Sigmoid colon (tissue), 4 donors: ENCODE results near the gene RNASET2.
"Not testable (repeated sequence)": the region's sequence is repeated elsewhere in the genome, so short reads cannot be mapped to it uniquely, and the experiment has no call there.

ENCODE experiments used
- CTCF ChIP-seq, 4 experiments: fragments of 450-650 bp in 3 of 4; fragments of 200-600 bp in 1 of 4; IDR thresholded peaks; one replicate each; pipeline ENCODE4 v1.5.1; 2016 to 2019; ENCODE audit warnings: antibody characterized with exemption in 4 of 4, mild to moderate bottlenecking in 3 of 4, moderate library complexity in 2 of 4
- EP300 ChIP-seq, 4 donors: sonication (generic); formaldehyde crosslinking; IDR thresholded peaks; one replicate each; pipeline ENCODE4 v1.6.1; 2017; ENCODE audit warnings: antibody characterized with exemption in 4 of 4
- POLR2A ChIP-seq, 2 donors: fragments of 450-650 bp; IDR thresholded peaks; one replicate each; pipeline ENCODE4 v1.6.1; 2016; ENCODE audit warnings: antibody characterized with exemption in 2 of 2, mild to moderate bottlenecking in 2 of 2, moderate library complexity in 2 of 2
- POLR2AphosphoS5 ChIP-seq, 4 donors: sonication (generic); formaldehyde crosslinking; IDR thresholded peaks; one replicate each; pipeline ENCODE4 v1.6.1; 2017; ENCODE audit warnings: antibody characterized with exemption in 4 of 4

GRCh38 chr6:166950892-166951669 lies 5.3 kb downstream of the RNASET2 start:
- TF ChIP-seq POLR2A, POLR2AphosphoS5, EP300 (IDR thresholded peaks at IDR 0.05): not testable (repeated sequence)
- TF ChIP-seq CTCF (IDR thresholded peaks at IDR 0.05) = peak; percentile 17 to 48 (median 42)
